Stomach (tissue), 4 donors: Measurements from ENCODE around the gene VGLL4.

ENCODE experiments used
- EP300 ChIP-seq: sonication (generic); formaldehyde crosslinking; IDR thresholded peaks from one replicate; pipeline ENCODE4 v1.6.1; 2017; ENCODE audit warnings: antibody characterized with exemption
- POLR2A ChIP-seq, 4 donors: fragments of 450-650 bp; IDR thresholded peaks; one replicate each; pipeline ENCODE4 v1.6.1; 2016; ENCODE audit warnings: antibody characterized with exemption in 4 of 4, control low read depth in 2 of 4, mild to moderate bottlenecking in 1 of 4, moderate library complexity in 1 of 4
- POLR2AphosphoS5 ChIP-seq, 3 donors: sonication (generic); formaldehyde crosslinking; IDR thresholded peaks; one replicate each; pipeline ENCODE4 v1.6.1; 2016; ENCODE audit warnings: antibody characterized with exemption in 3 of 3
- TF ChIP-seq, protein P1 (sequence below), 7 experiments: fragments of 450-650 bp in 4 of 7; fragments of 200-600 bp in 3 of 7; sonication (generic) in 3 of 7; IDR thresholded peaks; one replicate each; pipeline ENCODE4 v1.5.1; 2016 to 2019; ENCODE audit warnings: antibody characterized with exemption in 7 of 7, control low read depth in 2 of 7, mild to moderate bottlenecking in 1 of 7

DNA sequence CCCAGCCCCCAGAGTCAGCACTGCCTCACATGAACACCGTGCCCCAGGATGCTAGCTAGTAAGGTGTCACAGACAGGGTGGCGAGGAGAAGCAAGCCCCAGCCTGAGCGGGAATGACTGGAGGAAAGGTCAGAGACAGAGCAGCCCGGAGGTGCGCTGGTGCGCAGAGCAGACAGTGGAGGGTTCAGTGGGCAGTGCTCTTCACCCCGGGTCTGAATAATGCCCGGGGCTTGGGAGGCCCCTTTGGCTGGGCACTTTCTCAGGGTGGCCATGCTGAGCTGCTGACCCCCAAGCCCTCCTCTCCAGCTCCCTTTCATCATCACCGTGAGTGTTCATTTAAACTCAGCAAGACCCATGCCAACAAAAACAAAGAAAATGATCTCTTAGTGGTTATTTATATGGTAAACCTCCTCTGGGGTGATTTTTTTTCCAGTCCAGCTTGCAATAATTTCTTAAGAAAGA, 110.8 kb downstream of the VGLL4 start:
- TF ChIP-seq, protein P1, sequence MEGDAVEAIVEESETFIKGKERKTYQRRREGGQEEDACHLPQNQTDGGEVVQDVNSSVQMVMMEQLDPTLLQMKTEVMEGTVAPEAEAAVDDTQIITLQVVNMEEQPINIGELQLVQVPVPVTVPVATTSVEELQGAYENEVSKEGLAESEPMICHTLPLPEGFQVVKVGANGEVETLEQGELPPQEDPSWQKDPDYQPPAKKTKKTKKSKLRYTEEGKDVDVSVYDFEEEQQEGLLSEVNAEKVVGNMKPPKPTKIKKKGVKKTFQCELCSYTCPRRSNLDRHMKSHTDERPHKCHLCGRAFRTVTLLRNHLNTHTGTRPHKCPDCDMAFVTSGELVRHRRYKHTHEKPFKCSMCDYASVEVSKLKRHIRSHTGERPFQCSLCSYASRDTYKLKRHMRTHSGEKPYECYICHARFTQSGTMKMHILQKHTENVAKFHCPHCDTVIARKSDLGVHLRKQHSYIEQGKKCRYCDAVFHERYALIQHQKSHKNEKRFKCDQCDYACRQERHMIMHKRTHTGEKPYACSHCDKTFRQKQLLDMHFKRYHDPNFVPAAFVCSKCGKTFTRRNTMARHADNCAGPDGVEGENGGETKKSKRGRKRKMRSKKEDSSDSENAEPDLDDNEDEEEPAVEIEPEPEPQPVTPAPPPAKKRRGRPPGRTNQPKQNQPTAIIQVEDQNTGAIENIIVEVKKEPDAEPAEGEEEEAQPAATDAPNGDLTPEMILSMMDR (IDR thresholded peaks at IDR 0.05), result no peak
- TF ChIP-seq POLR2A (IDR thresholded peaks at IDR 0.05), result no peak
- TF ChIP-seq POLR2AphosphoS5 (IDR thresholded peaks at IDR 0.05), result no peak
- TF ChIP-seq EP300, result no peak
